Natural killer cell (primary cell): ENCODE data around the gene AASDHPPT. TPM values are rescaled to one million over a fixed set of nuclear protein-coding genes. Genes with fewer than 3 reads are reported as not detected.
A peak's percentile ranks its signal among the peaks of the same experiment; 100 is the strongest.

Experiments used
- ATAC-seq, 3 donors: fragments of 150-1000 bp in 2 of 3; fragments of 200-7000 bp in 1 of 3; cut with Tn5 transposase; 1 replicate in 1 of 3; 2 replicates in 2 of 3; pipeline ENCODE4 v1.10.0; 2021; ENCODE audit warnings: mild to moderate bottlenecking in 2 of 3, moderate library complexity in 2 of 3
- DNase-seq, 2 donors: peaks; one replicate each; pipeline versions ENCODE4 v3.0.0 to v3.0.0-alpha.2; 2013 to 2021; ENCODE audit warnings: mixed read lengths in 1 of 2
- H3K27ac ChIP-seq: one replicate; pipeline ENCODE4 v1.5.1; 2013; ENCODE audit warnings: mild to moderate bottlenecking, low read length
- H3K27me3 ChIP-seq: one replicate; pipeline ENCODE4 v1.6.1; 2013; ENCODE audit warnings: low read length; ENCODE audit not compliant: control insufficient read depth, insufficient read depth
- H3K36me3 ChIP-seq: one replicate; pipeline ENCODE4 v1.6.1; 2013; ENCODE audit warnings: low read length; ENCODE audit not compliant: control insufficient read depth, insufficient read depth
- H3K4me1 ChIP-seq: one replicate; pipeline ENCODE4 v1.6.1; 2013; ENCODE audit warnings: low read length; ENCODE audit not compliant: control insufficient read depth, insufficient read depth
- H3K4me3 ChIP-seq: one replicate; pipeline ENCODE4 v1.5.1; 2013; ENCODE audit warnings: low read length
- H3K9me3 ChIP-seq: one replicate; pipeline ENCODE4 v1.6.1; 2013; ENCODE audit warnings: low read length; ENCODE audit not compliant: control insufficient read depth, insufficient read depth
- H3K27ac Mint-ChIP-seq, 2 donors: one replicate each; pipeline ENCODE4 v1.8.0; 2022; ENCODE audit warnings: mild to moderate bottlenecking in 2 of 2, mixed read lengths in 2 of 2, moderate library complexity in 1 of 2
- H3K27me3 Mint-ChIP-seq, 2 donors: one replicate each; pipeline ENCODE4 v1.8.0; 2022; ENCODE audit warnings: low read depth in 2 of 2, mixed read lengths in 2 of 2
- H3K36me3 Mint-ChIP-seq: one replicate; pipeline ENCODE4 v1.8.0; 2022; ENCODE audit warnings: mixed read lengths
- H3K4me1 Mint-ChIP-seq, 2 donors: one replicate each; pipeline ENCODE4 v1.8.0; 2022; ENCODE audit warnings: mixed read lengths in 2 of 2
- H3K4me3 Mint-ChIP-seq: one replicate; pipeline ENCODE4 v1.8.0; 2022; ENCODE audit warnings: mild to moderate bottlenecking, moderate library complexity, mixed read lengths
- H3K9me3 Mint-ChIP-seq, 2 donors: one replicate each; pipeline ENCODE4 v1.8.0; 2022; ENCODE audit warnings: mixed read lengths in 2 of 2
- WGBS: methylation state at CpG from one replicate; pipeline ENCODE4 v1.1.7; 2013; ENCODE audit warnings: missing lambda C conversion rate; ENCODE audit not compliant: insufficient coverage; 5-methylcytosine and 5-hydroxymethylcytosine counted together
- intact Hi-C: fragments of 100-400 bp; cut with micrococcal nuclease; formaldehyde crosslinking; loops from one replicate; pipeline ENCODE4 v1.14.2; 2022
- total RNA-seq, 4 donors: library from RNA; stranded (reverse); fragments of 120-200 nt in 1 of 4; gene quantifications; one replicate each; pipeline versions ENCODE4 v1.2.3 to v1.2.4, GENCODE V29; 2013 to 2022
- TF ChIP-seq, protein P1 (sequence below): fragments of 200-600 bp; IDR thresholded peaks from one replicate; pipeline ENCODE4 v1.8.0; 2022; ENCODE audit warnings: antibody characterized with exemption

AASDHPPT gene, protein sequence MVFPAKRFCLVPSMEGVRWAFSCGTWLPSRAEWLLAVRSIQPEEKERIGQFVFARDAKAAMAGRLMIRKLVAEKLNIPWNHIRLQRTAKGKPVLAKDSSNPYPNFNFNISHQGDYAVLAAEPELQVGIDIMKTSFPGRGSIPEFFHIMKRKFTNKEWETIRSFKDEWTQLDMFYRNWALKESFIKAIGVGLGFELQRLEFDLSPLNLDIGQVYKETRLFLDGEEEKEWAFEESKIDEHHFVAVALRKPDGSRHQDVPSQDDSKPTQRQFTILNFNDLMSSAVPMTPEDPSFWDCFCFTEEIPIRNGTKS
- total RNA-seq: 10 to 100 TPM; 18.7 to 30.6 (median 23.9) TPM
- 48.2 TPM for total RNA-seq (2013)

DNA sequence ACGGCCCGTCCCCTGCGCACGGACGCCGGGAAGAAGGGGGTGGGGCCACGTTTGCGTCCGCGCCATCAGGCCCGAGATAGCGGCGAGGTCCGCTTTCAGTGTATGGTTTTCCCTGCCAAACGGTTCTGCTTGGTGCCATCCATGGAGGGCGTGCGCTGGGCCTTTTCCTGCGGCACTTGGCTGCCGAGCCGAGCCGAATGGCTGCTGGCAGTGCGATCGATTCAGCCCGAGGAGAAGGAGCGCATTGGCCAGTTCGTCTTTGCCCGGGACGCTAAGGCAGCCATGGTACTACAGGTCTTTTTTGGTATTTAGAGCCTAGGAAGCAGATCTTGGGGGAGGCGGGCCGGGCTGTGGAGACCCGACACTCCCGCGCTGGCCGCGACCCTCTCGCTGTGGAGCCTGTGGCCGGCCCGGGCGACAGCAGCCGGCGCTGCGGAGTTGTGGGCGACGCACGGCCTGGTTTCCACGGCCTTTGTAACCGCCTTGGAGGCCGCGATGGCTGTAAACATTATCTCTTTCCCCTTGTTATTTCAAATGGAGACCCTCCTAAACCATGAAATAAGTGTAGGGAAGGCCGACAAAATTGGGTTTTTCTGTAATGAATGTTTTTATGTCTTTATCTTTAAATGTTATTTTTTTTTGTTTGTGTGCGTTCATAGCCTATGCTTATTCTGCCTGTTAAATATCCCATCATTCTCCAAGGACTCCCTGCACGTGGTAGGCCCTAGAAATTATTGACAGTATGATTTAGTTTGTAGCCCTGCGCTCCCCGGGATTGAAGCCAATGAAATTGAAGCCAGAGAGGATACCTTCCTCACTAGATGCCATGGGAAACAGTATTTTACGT, at the start of gene AASDHPPT:
AASDHPPT (plus strand) TSS at position 54 of the 847 bp plus-strand sequence; CDS start at position 103, 49 bp downstream.
- peak within 1 kb of the TSS; percentile 96 for H3K27ac Mint-ChIP-seq
- H3K4me3 Mint-ChIP-seq: peak within 1 kb of the TSS; percentile 97
- DNase-seq (no peak), ATAC-seq (peak; percentile 10 to 20 (median 15))
- Histone ChIP-seq H3K4me3 (peak within 1 kb of the TSS; percentile 88), H3K9me3 (no peaks in the 10 kb centered on the region), H3K4me1 (peaks cover 11% of the 10 kb centered on the region), H3K36me3 (peaks cover 21% of the 10 kb centered on the region), H3K27me3 (no peaks in the 10 kb centered on the region), H3K27ac (peak within 1 kb of the TSS; percentile 95)
- intact Hi-C loops: no loop called here
- no peaks in the 10 kb centered on the region for H3K27me3 Mint-ChIP-seq
- H3K9me3 Mint-ChIP-seq: no peaks in the 10 kb centered on the region
- 1% methylated on average over 48 of the region's 55 CpGs for WGBS
- TF ChIP-seq, protein P1, sequence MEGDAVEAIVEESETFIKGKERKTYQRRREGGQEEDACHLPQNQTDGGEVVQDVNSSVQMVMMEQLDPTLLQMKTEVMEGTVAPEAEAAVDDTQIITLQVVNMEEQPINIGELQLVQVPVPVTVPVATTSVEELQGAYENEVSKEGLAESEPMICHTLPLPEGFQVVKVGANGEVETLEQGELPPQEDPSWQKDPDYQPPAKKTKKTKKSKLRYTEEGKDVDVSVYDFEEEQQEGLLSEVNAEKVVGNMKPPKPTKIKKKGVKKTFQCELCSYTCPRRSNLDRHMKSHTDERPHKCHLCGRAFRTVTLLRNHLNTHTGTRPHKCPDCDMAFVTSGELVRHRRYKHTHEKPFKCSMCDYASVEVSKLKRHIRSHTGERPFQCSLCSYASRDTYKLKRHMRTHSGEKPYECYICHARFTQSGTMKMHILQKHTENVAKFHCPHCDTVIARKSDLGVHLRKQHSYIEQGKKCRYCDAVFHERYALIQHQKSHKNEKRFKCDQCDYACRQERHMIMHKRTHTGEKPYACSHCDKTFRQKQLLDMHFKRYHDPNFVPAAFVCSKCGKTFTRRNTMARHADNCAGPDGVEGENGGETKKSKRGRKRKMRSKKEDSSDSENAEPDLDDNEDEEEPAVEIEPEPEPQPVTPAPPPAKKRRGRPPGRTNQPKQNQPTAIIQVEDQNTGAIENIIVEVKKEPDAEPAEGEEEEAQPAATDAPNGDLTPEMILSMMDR: no peak
- H3K36me3 Mint-ChIP-seq: no peaks in the 10 kb centered on the region
- H3K4me1 Mint-ChIP-seq: peaks cover 53 to 57% of the 10 kb centered on the region in 2 donors

DNA sequence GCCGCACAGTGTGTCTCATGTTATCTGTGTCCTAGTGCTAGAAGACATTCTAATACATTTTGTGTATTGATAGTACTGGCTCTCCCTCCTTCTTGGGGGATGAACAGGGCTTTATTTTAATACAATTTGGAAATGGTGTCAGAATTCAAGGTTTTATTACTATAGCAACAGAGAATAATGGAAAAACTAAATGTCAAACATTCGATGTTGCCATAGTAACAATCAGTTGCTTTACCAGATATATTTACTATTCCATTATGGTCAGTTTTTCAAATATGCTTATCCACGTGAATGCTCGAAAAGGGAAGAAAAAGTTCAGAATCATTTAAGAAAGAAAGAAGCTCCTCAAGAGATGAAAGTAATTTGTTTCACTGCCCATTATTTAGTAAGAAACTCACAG, 46.9 kb upstream of the AASDHPPT start:
- no peaks in the 10 kb centered on the region for H3K36me3 Mint-ChIP-seq

DNA sequence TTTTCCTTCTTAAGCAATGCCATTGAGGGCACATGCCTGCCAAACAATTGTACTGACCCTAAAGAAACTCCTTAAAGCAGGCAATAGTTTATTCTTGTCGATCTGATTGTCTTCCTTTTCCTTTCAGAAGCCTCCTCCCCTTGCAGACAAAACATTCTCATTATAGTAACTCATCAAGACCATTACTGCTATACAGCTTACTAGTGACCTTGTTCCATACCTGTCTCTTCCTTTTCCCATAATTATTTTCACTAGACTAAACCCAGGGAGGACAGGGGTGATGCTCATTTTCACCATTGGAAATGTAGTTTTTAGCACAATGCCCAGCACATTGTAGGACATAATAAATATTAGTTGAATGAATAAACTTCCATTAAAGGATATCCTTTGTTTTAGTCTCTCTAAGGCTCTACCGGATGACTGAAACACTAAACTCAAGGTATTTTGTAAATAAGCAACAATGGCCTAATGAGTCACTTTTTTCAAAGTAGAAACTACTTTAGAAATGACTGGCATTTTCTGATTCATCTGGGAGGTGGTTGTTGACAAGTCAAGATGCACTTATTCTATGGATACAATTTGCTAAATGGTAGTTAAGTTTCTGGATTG, 46.2 kb upstream of the AASDHPPT start:
- intact Hi-C loops: no loop called here
- 57% methylated on average over 2 of the region's 2 CpGs for WGBS

More for the DNA sequence above, 46.9 kb upstream of the AASDHPPT start:
- H3K9me3 Mint-ChIP-seq: no peaks in the 10 kb centered on the region
- H3K4me1 Mint-ChIP-seq: no peaks in the 10 kb centered on the region
- ATAC-seq: no peak
- Histone ChIP-seq H3K27me3 (peaks cover 6% of the 10 kb centered on the region), H3K36me3 (no peaks in the 10 kb centered on the region), H3K4me3 (no peak overlapping the region), H3K4me1 (no peaks in the 10 kb centered on the region), H3K9me3 (no peaks in the 10 kb centered on the region), H3K27ac (no peak overlapping the region)
- WGBS: 100% methylated on average over 1 of the region's 4 CpGs
- no peak for DNase-seq
- intact Hi-C loops: no loop called here
- peaks cover 31 to 62% of the 10 kb centered on the region in 2 donors for H3K27me3 Mint-ChIP-seq
- H3K4me3 Mint-ChIP-seq: no peak overlapping the region
- TF ChIP-seq, protein P1: no peak
- H3K27ac Mint-ChIP-seq: no peak overlapping the region

More for the DNA sequence above, 46.2 kb upstream of the AASDHPPT start:
- H3K27ac Mint-ChIP-seq: no peak overlapping the region
- ATAC-seq (no peak), DNase-seq (no peak)
- Histone ChIP-seq H3K27me3 (peaks cover 6% of the 10 kb centered on the region), H3K27ac (no peak overlapping the region), H3K4me1 (no peaks in the 10 kb centered on the region), H3K36me3 (no peaks in the 10 kb centered on the region), H3K4me3 (no peak overlapping the region), H3K9me3 (no peaks in the 10 kb centered on the region)
- H3K27me3 Mint-ChIP-seq: peaks cover 34 to 58% of the 10 kb centered on the region in 2 donors
- H3K9me3 Mint-ChIP-seq: no peaks in the 10 kb centered on the region
- H3K4me1 Mint-ChIP-seq: no peaks in the 10 kb centered on the region
- no peaks in the 10 kb centered on the region for H3K36me3 Mint-ChIP-seq
- TF ChIP-seq, protein P1: no peak
- no peak overlapping the region for H3K4me3 Mint-ChIP-seq
